GM21619 (cell line): ENCODE results near the gene CELF4.

Experiments
- ATAC-seq: cut with Tn5 transposase; IDR thresholded peaks from one replicate; pipeline ENCODE4 v1.9.1; 2021; ENCODE audit not compliant: unreplicated experiment

Gene CELF4

GRCh38 chr18:37565101-37565976 lies at the start of gene CELF4:
Gene CELF4, minus strand, starts transcription at chr18:37565798.
- no peak for ATAC-seq

- ATAC-seq, result no peak
Measured at GRCh38 chr18:37613253-37613565, 47.6 kb upstream of the CELF4 start.

- no peak for ATAC-seq
Measured at GRCh38 chr18:37612524-37613252, 47.1 kb upstream of the CELF4 start.

- no peak for ATAC-seq
Measured at GRCh38 chr18:37611614-37612279, 46.1 kb upstream of the CELF4 start.

- ATAC-seq, result no peak
Measured at GRCh38 chr18:37608876-37609275, 43.3 kb upstream of the CELF4 start.

- ATAC-seq, result no peak
Measured at GRCh38 chr18:37607281-37607680, 41.7 kb upstream of the CELF4 start.

- no peak for ATAC-seq
Measured at GRCh38 chr18:37604032-37604431, 38.4 kb upstream of the CELF4 start.

GRCh38 chr18:37598966-37599896 lies 33.6 kb upstream of the CELF4 start:
- no peak for ATAC-seq

GRCh38 chr18:37598396-37598795 lies 32.8 kb upstream of the CELF4 start:
- no peak for ATAC-seq

- ATAC-seq, result no peak
Measured at GRCh38 chr18:37590346-37590745, 24.7 kb upstream of the CELF4 start.

GRCh38 chr18:37588289-37588688 lies 22.7 kb upstream of the CELF4 start:
- no peak for ATAC-seq

- no peak for ATAC-seq
Measured at GRCh38 chr18:37586656-37587225, 21.1 kb upstream of the CELF4 start.

GRCh38 chr18:37584952-37585695 lies 19.5 kb upstream of the CELF4 start:
- ATAC-seq, result no peak

GRCh38 chr18:37584217-37584616 lies 18.6 kb upstream of the CELF4 start:
- ATAC-seq, result no peak

GRCh38 chr18:37582261-37582660 lies 16.7 kb upstream of the CELF4 start:
- no peak for ATAC-seq

- ATAC-seq, result no peak
Measured at GRCh38 chr18:37578886-37579513, 13.4 kb upstream of the CELF4 start.

- ATAC-seq, result no peak
Measured at GRCh38 chr18:37578182-37578678, 12.6 kb upstream of the CELF4 start.

- ATAC-seq, result no peak
Measured at GRCh38 chr18:37577051-37577611, 11.5 kb upstream of the CELF4 start.

- ATAC-seq, result no peak
Measured at GRCh38 chr18:37575646-37576045, 10.0 kb upstream of the CELF4 start.
